ENCODE data around the gene OR52N5. TPM values are rescaled to one million over a fixed set of nuclear protein-coding genes. Genes with fewer than 3 reads are reported as not detected.

The OR52N5 gene
- polyA plus RNA-seq, 3 donors, result not detected

DNA sequence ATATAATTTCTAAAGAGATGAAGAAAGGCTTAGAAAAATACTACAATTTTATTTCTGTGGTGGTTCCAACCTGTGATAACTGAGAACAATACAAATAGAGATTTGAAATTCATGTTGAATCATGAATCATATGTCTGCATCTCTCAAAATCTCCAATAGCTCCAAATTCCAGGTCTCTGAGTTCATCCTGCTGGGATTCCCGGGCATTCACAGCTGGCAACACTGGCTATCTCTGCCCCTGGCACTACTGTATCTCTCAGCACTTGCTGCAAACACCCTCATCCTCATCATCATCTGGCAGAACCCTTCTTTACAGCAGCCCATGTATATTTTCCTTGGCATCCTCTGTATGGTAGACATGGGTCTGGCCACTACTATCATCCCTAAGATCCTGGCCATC is 46.8 kb downstream of the OR52N5 start, which contains the start of gene OR56B1:
Gene OR56B1 (plus strand): TSS at position 53 of the 400 bp plus-strand sequence. CDS start 69 bp downstream, at position 122.
- H3K4me2 ChIP-seq (replicated peaks; ENCODE audit: extremely low read depth, low read length, poor library complexity, severe bottlenecking), result no peak within 1 kb of the TSS
- H3K27me3 ChIP-seq (ENCODE audit: control insufficient read depth in 2 of 2, insufficient read depth in 2 of 2, low read length in 2 of 2), result no peaks in the 10 kb centered on the region
- no peak within 1 kb of the TSS for H3K4me3 ChIP-seq (replicated peaks in 1 of 3; ENCODE audit: low read depth in 2 of 3, low read length in 3 of 3)
- no peaks in the 10 kb centered on the region for H3K36me3 ChIP-seq (replicated peaks in 1 of 2; ENCODE audit: control insufficient read depth in 1 of 2, insufficient read depth in 2 of 2, low read length in 2 of 2)
- H3K27me3 Mint-ChIP-seq (ENCODE audit: low read depth in 3 of 3), result no peaks in the 10 kb centered on the region
- H3K36me3 Mint-ChIP-seq, result no peaks in the 10 kb centered on the region
- TF ChIP-seq, protein P1, sequence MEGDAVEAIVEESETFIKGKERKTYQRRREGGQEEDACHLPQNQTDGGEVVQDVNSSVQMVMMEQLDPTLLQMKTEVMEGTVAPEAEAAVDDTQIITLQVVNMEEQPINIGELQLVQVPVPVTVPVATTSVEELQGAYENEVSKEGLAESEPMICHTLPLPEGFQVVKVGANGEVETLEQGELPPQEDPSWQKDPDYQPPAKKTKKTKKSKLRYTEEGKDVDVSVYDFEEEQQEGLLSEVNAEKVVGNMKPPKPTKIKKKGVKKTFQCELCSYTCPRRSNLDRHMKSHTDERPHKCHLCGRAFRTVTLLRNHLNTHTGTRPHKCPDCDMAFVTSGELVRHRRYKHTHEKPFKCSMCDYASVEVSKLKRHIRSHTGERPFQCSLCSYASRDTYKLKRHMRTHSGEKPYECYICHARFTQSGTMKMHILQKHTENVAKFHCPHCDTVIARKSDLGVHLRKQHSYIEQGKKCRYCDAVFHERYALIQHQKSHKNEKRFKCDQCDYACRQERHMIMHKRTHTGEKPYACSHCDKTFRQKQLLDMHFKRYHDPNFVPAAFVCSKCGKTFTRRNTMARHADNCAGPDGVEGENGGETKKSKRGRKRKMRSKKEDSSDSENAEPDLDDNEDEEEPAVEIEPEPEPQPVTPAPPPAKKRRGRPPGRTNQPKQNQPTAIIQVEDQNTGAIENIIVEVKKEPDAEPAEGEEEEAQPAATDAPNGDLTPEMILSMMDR (IDR thresholded peaks at IDR 0.05), result no peak
- H3K4me1 Mint-ChIP-seq, result no peaks in the 10 kb centered on the region
- H3K79me2 ChIP-seq (ENCODE audit: insufficient read depth, low read length), result no peaks in the 10 kb centered on the region
- DNase-seq, result no peak
- no peak within 1 kb of the TSS for H3K27ac Mint-ChIP-seq
- no peak within 1 kb of the TSS for H3K4me3 Mint-ChIP-seq
- intact Hi-C loops (cut with micrococcal nuclease), result no loop called here
- H3K9me3 ChIP-seq (replicated peaks in 1 of 2; ENCODE audit: control insufficient read depth in 1 of 2, insufficient read depth in 1 of 2, low read length in 2 of 2), result no peaks in the 10 kb centered on the region
- no peak within 1 kb of the TSS for H3K27ac ChIP-seq (ENCODE audit: low read depth in 1 of 2, low read length in 2 of 2)
- H4K20me1 ChIP-seq (ENCODE audit: insufficient read depth, low read length), result no peaks in the 10 kb centered on the region
- H2AFZ ChIP-seq (ENCODE audit: insufficient read depth, low read depth, low read length, poor library complexity, severe bottlenecking), result no peak within 1 kb of the TSS
- WGBS (ENCODE audit: insufficient coverage), result 100% methylated on average over 1 of the region's 1 CpG
- H3K9ac ChIP-seq (ENCODE audit: insufficient read depth, low read length, poor library complexity, severe bottlenecking), result no peak within 1 kb of the TSS
- no peaks in the 10 kb centered on the region for H3K4me1 ChIP-seq (ENCODE audit: control insufficient read depth in 1 of 2, insufficient read depth in 2 of 2, low read length in 2 of 2)
- peaks cover 0 to 7% (median 5%) of the 10 kb centered on the region in 7 donors for H3K9me3 Mint-ChIP-seq

DNA sequence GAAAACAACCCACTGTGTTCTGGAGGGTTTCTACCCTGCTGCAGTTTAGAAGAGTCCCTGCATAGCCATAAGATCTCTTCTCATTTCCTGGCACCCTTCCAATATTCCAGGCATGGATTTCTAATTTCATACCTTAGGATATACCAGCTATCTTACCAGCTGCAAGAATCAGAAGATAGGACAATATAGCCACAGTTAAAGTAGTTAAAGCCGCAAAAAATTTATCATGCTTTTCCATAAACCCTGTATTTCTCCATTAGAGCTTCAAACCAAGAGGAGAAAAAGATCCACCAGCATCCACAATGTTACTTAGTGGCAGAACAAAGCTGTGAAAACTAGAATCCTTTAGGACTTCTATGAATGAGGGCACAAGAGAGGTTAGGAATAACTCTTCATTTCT is 55.5 kb downstream of the OR52N5 start:
- H3K4me3 ChIP-seq (replicated peaks in 1 of 3; ENCODE audit: low read depth in 2 of 3, low read length in 3 of 3), result no peak overlapping the region
- no peak overlapping the region for H3K4me3 Mint-ChIP-seq
- H3K79me2 ChIP-seq (ENCODE audit: insufficient read depth, low read length), result no peaks in the 10 kb centered on the region
- H4K20me1 ChIP-seq (ENCODE audit: insufficient read depth, low read length), result no peaks in the 10 kb centered on the region
- H3K27ac Mint-ChIP-seq, result no peak overlapping the region
- H3K27ac ChIP-seq (ENCODE audit: low read depth in 1 of 2, low read length in 2 of 2), result no peak overlapping the region
- TF ChIP-seq, protein P1 (IDR thresholded peaks at IDR 0.05), result no peak
- H3K27me3 ChIP-seq (ENCODE audit: control insufficient read depth in 2 of 2, insufficient read depth in 2 of 2, low read length in 2 of 2), result no peaks in the 10 kb centered on the region
- no peaks in the 10 kb centered on the region for H3K4me1 ChIP-seq (ENCODE audit: control insufficient read depth in 1 of 2, insufficient read depth in 2 of 2, low read length in 2 of 2)
- 88% methylated on average over 1 of the region's 1 CpG for WGBS (ENCODE audit: insufficient coverage)
- no peaks in the 10 kb centered on the region for H3K36me3 ChIP-seq (replicated peaks in 1 of 2; ENCODE audit: control insufficient read depth in 1 of 2, insufficient read depth in 2 of 2, low read length in 2 of 2)
- no peak overlapping the region for H2AFZ ChIP-seq (ENCODE audit: insufficient read depth, low read depth, low read length, poor library complexity, severe bottlenecking)
- DNase-seq, result no peak
- no peak overlapping the region for H3K9ac ChIP-seq (ENCODE audit: insufficient read depth, low read length, poor library complexity, severe bottlenecking)
- intact Hi-C loops (cut with micrococcal nuclease), result no loop called here
- H3K9me3 ChIP-seq (replicated peaks in 1 of 2; ENCODE audit: control insufficient read depth in 1 of 2, insufficient read depth in 1 of 2, low read length in 2 of 2), result no peaks in the 10 kb centered on the region
- H3K9me3 Mint-ChIP-seq, result peaks cover 0 to 5% (median 0%) of the 10 kb centered on the region in 7 donors
- H3K36me3 Mint-ChIP-seq, result no peaks in the 10 kb centered on the region
- H3K27me3 Mint-ChIP-seq (ENCODE audit: low read depth in 3 of 3), result peaks cover 0 to 2% (median 2%) of the 10 kb centered on the region in 3 donors
- H3K4me2 ChIP-seq (replicated peaks; ENCODE audit: extremely low read depth, low read length, poor library complexity, severe bottlenecking), result no peak overlapping the region
- H3K4me1 Mint-ChIP-seq, result no peaks in the 10 kb centered on the region

Data from CD14-positive monocyte (primary cell).